NCI-H345 (cell line): Measurements from ENCODE around the gene UGT1A9.
"Not testable (repeated sequence)": the region's sequence is repeated elsewhere in the genome, so short reads cannot be mapped to it uniquely, and the experiment has no call there.

ENCODE experiments used
- DNase-seq: peaks from one replicate; lab custom pipeline; 2025; lab: John Stamatoyannopoulos, UW

Gene UGT1A9

GRCh38 chr2:233671290-233672161 lies at the start of gene UGT1A9:
Gene UGT1A9, plus strand, starts transcription at chr2:233671898. Its CDS starts 37 bp downstream, at chr2:233671935.
- no peak for DNase-seq

- DNase-seq = no peak
Observed at GRCh38 chr2:233627331-233628025, 44.2 kb upstream of the UGT1A9 start.

GRCh38 chr2:233636306-233636705 lies 35.4 kb upstream of the UGT1A9 start, which contains the start of gene UGT1A10:
Gene UGT1A10, plus strand, starts transcription at chr2:233636448. Its CDS starts 75 bp downstream, at chr2:233636523.
- not testable (repeated sequence) for DNase-seq

- DNase-seq = no peak
Observed at GRCh38 chr2:233638836-233639235, 32.9 kb upstream of the UGT1A9 start.

- DNase-seq = no peak
Observed at GRCh38 chr2:233639860-233640259, 31.8 kb upstream of the UGT1A9 start.

GRCh38 chr2:233643128-233643527 lies 28.6 kb upstream of the UGT1A9 start:
- DNase-seq = no peak

- not testable (repeated sequence) for DNase-seq
Observed at GRCh38 chr2:233646033-233646432, 25.7 kb upstream of the UGT1A9 start.

- DNase-seq = no peak
Observed at GRCh38 chr2:233650981-233651380, 20.7 kb upstream of the UGT1A9 start.

GRCh38 chr2:233651430-233651829 lies 20.3 kb upstream of the UGT1A9 start:
- no peak for DNase-seq

- no peak for DNase-seq
Observed at GRCh38 chr2:233654501-233654900, 17.2 kb upstream of the UGT1A9 start.

- no peak for DNase-seq
Observed at GRCh38 chr2:233655043-233655442, 16.7 kb upstream of the UGT1A9 start.

- not testable (repeated sequence) for DNase-seq
Observed at GRCh38 chr2:233655943-233656342, 15.8 kb upstream of the UGT1A9 start.

- no peak for DNase-seq
Observed at GRCh38 chr2:233656443-233656842, 15.3 kb upstream of the UGT1A9 start.

- DNase-seq = no peak
Observed at GRCh38 chr2:233658610-233659009, 13.1 kb upstream of the UGT1A9 start.

- DNase-seq = no peak
Observed at GRCh38 chr2:233663911-233664310, 7.8 kb upstream of the UGT1A9 start.

- no peak for DNase-seq
Observed at GRCh38 chr2:233668605-233669260, 3.0 kb upstream of the UGT1A9 start.

- no peak for DNase-seq
Observed at GRCh38 chr2:233672886-233673285, 1.2 kb downstream of the UGT1A9 start.

- no peak for DNase-seq
Observed at GRCh38 chr2:233673896-233674295, 2.2 kb downstream of the UGT1A9 start.

- DNase-seq = no peak
Observed at GRCh38 chr2:233674314-233674713, 2.6 kb downstream of the UGT1A9 start.

GRCh38 chr2:233674995-233675394 lies 3.3 kb downstream of the UGT1A9 start:
- no peak for DNase-seq

GRCh38 chr2:233676046-233676445 lies 4.3 kb downstream of the UGT1A9 start:
- no peak for DNase-seq

- no peak for DNase-seq
Observed at GRCh38 chr2:233679196-233679595, 7.5 kb downstream of the UGT1A9 start.
